ENCODE data around the gene PCA3.
A peak's percentile ranks its signal among the peaks of the same experiment; 100 is the strongest.

Gene PCA3

GRCh38 chr9:76756941-76757673 is 7.1 kb upstream of the PCA3 start:
- no peak for DNase-seq

DNA sequence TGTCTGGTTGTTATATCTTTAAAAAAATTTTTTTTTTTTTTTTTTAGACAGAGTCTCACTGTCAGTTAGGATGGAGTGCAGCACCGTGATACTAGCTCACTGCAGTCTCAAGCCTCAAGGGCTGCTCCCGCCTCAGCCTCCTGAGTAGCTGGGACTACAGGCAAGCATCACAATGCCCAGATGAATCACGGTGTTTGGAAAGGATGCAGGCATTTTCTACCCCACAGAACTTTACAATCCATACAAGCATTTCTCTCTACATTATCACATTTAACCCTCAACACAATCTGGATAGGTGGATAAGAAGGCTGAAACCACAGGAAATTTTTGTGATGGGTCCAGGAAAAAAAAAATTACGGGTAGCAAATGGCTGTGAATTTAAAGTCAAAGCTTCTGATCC is 5.8 kb upstream of the PCA3 start:
- no peak for DNase-seq

DNA sequence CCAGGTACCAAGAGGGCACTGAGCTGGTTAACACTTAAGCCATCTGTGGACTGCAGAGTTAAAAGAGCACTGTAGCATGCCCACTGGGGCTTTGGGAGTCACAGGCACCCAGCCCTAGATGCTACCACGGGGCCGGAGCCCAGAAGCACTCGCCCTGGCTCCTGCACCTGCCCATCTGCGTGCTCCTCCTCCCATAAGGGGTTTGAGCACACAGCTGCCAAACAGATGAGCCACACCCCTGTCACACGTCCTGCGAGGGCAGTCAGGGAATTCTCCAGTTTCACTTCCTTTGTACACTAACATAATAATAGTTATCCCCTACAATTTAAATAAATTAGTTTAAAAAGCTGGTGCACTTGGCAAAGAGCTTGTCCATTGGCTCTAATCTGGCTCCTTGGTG is 4.5 kb upstream of the PCA3 start:
- no peak for DNase-seq

DNA sequence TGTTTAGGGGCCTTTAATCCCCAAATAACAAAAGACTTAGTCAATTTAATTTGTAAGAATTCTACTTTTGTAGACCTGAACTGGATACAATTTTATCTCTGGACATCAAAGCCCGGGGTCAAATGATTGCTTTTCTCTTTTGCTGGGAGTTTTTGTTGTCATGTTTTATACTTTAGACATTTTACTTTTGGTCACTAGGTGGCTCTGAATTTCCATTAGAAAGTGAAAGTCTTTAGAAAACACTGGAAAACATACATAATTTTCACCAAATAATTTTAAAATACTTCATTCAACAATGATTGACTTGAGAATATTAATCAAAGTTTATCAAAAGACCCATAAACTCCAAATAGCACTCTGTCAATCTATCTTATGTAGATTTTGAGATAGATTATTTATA is 2.8 kb upstream of the PCA3 start:
- no peak for DNase-seq

- no peak for DNase-seq
Observed at GRCh38 chr9:76766126-76766525, 1.9 kb downstream of the PCA3 start.

DNA sequence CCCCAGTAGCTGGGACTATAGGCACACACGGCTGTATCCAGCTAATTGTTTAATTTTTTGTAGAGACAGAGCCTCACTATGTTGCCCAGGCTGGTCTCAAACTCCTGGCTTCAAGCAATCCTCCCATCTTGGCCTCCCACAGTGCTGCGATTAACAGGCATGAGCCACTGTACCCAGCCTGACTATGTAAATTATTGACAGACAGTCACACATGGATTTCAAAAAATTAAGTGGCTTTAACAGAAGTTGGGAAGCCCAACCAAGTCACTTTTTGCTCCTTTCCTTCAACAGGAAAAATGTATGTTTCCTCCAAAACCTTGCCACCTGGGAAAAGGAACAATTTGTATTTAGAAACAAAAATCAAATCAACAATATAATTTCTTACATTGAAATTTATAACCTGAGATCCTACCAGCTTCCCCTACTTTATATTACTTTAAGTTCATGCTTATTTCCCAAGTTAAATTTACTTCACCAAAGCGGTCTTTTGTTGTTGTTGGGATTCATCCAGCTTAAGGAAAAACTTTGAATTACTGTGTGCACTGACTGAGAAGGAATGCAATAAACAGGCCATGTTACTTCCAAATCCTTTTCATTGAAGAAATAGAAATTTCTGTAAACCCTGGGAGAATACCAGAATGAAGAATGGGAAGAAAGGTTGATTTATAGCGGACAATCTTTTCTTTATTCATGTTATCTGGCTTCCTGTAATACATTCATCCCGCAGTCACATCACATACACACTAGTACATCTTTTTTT is 8.6 kb downstream of the PCA3 start:
- DNase-seq = peak; percentile 20

- DNase-seq = no peak
Observed at GRCh38 chr9:76784881-76785280, 20.6 kb downstream of the PCA3 start.

- DNase-seq = no peak
Observed at GRCh38 chr9:76785501-76785900, 21.3 kb downstream of the PCA3 start.

- no peak for DNase-seq
Observed at GRCh38 chr9:76787677-76788076, 23.4 kb downstream of the PCA3 start.

DNA sequence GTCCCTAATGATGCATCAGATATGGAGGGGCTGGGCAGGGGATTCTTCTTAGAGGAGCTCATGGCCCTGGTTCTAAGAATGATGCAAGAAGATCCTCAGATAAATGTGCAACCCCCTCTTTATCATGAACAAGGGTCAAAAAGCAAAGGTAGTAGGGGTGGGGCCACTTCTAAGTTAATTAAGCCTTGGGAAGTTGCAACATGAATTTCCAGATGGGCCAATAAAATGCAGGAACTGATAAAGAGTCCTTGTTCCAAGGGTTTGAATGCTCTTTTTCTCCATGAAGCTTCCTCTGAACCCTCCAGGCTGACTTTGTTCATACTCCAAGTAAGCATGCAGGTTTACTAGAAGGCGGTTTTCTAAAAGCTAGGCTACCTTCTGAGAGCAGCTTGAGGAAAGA is 25.6 kb downstream of the PCA3 start:
- no peak for DNase-seq

GRCh38 chr9:76793784-76794431 is 29.7 kb downstream of the PCA3 start:
- no peak for DNase-seq

- no peak for DNase-seq
Observed at GRCh38 chr9:76796296-76796695, 32.1 kb downstream of the PCA3 start.

DNA sequence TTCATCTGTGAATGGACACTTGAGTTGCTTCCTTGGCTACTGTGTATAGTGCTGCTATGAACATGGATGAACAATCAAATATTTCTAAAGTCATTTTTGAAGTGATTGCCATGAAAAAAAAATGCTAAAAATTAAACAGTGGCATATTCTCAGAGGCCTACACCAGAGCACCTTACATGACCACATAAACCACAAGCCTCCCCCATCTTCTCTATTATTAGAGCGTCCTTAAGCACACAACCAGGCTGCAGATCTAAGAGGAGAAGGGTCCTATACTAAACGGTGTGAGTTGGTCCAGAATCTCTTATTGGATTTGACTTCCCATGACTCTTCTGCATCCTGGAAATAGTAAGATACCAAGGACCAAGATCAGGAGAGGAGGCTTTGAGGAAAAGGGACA is 34.3 kb downstream of the PCA3 start:
- no peak for DNase-seq

DNA sequence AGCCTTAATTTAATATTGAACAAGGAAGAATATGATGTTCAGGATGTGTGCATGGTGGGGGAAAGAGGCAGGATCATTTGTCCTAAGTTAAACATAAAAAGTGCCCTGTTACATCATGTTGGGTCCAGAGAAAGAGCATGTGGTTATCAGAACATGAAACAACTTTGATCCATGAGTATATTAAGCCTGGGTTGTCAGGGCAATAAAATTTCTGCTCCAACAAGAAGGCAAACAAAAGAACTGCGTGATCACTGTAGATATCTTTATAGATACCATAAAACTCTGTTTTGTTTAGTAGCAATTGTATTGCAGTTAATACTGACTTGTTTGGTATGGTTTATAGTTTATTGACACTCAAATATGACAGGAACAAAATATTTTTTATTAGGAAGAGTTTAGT is 35.2 kb downstream of the PCA3 start:
- no peak for DNase-seq

GRCh38 chr9:76800901-76801300 is 36.7 kb downstream of the PCA3 start:
- DNase-seq = no peak

GRCh38 chr9:76803083-76803482 is 38.8 kb downstream of the PCA3 start:
- no peak for DNase-seq

DNA sequence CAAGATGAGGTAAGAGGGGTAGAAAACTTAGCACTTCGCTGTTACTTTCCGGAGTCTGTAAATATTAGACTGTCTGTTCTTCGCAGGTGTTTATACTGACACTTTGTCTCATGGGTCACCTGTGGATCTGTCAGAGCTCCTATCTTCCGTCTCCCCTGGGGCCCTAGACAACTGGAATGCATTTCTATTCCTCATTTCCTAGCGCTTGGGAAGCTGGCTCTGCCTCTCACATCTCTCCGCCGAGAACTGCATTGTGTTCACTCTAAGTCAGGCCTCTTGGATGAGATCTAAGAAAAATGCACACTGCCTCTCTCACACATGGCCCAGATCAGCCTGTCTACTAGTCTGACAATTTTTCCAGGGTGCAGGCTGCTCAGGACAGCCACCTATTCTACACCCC is 39.5 kb downstream of the PCA3 start:
- DNase-seq = no peak

- no peak for DNase-seq
Observed at GRCh38 chr9:76808636-76809035, 44.4 kb downstream of the PCA3 start.

DNA sequence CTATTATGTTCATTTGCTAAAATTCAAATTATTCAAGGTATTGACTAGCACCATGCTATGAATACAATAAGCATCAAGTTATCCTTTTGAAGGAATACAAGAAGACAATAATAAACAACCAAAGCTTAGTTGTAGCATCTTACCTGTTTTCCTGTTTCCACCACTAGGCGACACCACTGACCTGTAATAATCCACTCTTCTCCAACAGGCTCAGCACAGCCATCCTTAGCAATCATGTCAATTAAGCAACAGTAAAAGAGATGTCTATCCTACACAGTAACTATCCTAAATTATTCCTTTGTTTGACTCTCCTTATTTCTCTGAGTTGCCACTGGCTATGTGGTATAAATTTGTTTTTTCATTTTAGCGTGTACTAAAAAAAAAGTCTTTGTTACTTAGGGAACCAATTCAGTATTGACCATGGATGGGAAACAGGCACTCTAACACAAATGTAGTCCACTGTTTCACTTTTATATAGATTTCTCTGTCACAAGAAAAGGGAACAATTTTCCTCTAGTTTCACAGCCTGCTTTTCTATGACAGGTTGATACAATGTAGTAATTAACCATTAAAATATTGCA is 46.2 kb downstream of the PCA3 start:
- no peak for DNase-seq

GRCh38 chr9:76812591-76812990 is 48.4 kb downstream of the PCA3 start:
- no peak for DNase-seq

- DNase-seq = no peak
Observed at GRCh38 chr9:76817489-76817888, 53.3 kb downstream of the PCA3 start.

GRCh38 chr9:76818271-76818670 is 54.0 kb downstream of the PCA3 start:
- DNase-seq = no peak

DNA sequence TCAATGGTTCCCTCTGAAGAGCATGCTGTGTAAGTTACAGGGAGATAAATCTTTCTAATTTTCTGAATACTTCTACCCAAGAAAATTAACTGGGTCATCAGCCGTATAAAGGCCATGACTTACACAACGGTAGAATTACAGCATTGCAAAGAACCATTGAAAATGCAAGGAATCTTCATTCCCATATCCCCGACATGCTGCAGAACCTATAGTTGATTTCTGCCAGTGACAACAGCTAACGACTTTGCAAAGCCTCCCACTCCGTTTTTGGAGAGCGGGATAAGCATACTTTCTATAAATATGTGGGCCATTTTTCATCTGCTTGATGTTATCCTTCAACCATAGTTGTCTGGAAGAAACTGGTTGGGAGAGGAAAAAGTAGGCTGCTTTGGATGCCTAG is 56.2 kb downstream of the PCA3 start:
- DNase-seq = no peak

Measured in right kidney (tissue), 1 donor.